Fibroblast of mammary gland (primary cell): ENCODE data around the gene RFESD.
A peak's percentile ranks its signal among the peaks of the same experiment; 100 is the strongest.

Experiments
- DNase-seq: peaks from one replicate; pipeline ENCODE4 v3.0.0-alpha.2; 2010; ENCODE audit warnings: low read depth
- H3K4me3 ChIP-seq: 2 replicates; pipeline ENCODE4 v1.5.1; 2011; ENCODE audit warnings: low read depth, mild to moderate bottlenecking, low read length, moderate library complexity; ENCODE audit not compliant: control insufficient read depth
- CTCF ChIP-seq: conservative IDR thresholded peaks from 2 replicates; pipeline ENCODE4 v1.5.1; 2011; ENCODE audit warnings: low read depth, low read length, inconsistent platforms; ENCODE audit not compliant: control insufficient read depth, insufficient read depth

Gene RFESD

GRCh38 chr5:95664204-95664786 lies 17.7 kb downstream of the RFESD start:
- no peak overlapping the region for H3K4me3 ChIP-seq
- TF ChIP-seq CTCF: peak; percentile 88
- peak; percentile 48 for DNase-seq

GRCh38 chr5:95667061-95667618 lies 20.6 kb downstream of the RFESD start:
- no peak for DNase-seq
- no peak overlapping the region for H3K4me3 ChIP-seq
- no peak for TF ChIP-seq CTCF

GRCh38 chr5:95667678-95668077 lies 21.1 kb downstream of the RFESD start:
- no peak overlapping the region for H3K4me3 ChIP-seq
- DNase-seq: no peak
- no peak for TF ChIP-seq CTCF

GRCh38 chr5:95668216-95668615 lies 21.6 kb downstream of the RFESD start:
- peak; percentile 49 for DNase-seq

GRCh38 chr5:95668728-95669127 lies 22.2 kb downstream of the RFESD start:
- no peak overlapping the region for H3K4me3 ChIP-seq
- TF ChIP-seq CTCF: no peak
- no peak for DNase-seq

More at GRCh38 chr5:95668216-95668615, 21.6 kb downstream of the RFESD start:
- H3K4me3 ChIP-seq: no peak overlapping the region
- TF ChIP-seq CTCF: no peak

GRCh38 chr5:95669540-95669939 lies 23.0 kb downstream of the RFESD start:
- H3K4me3 ChIP-seq: no peak overlapping the region
- DNase-seq: peak; percentile 98
- no peak for TF ChIP-seq CTCF

GRCh38 chr5:95669985-95670384 lies 23.4 kb downstream of the RFESD start:
- no peak for DNase-seq
- no peak overlapping the region for H3K4me3 ChIP-seq
- no peak for TF ChIP-seq CTCF
